HG03442 (cell line): ENCODE data around the gene ARHGAP26.
A peak's percentile ranks its signal among the peaks of the same experiment; 100 is the strongest.

Source experiments
- ATAC-seq: cut with Tn5 transposase; IDR thresholded peaks from one replicate; pipeline ENCODE4 v1.9.1; 2021; ENCODE audit warnings: mild to moderate bottlenecking, moderate library complexity; ENCODE audit not compliant: unreplicated experiment

ARHGAP26 gene

DNA sequence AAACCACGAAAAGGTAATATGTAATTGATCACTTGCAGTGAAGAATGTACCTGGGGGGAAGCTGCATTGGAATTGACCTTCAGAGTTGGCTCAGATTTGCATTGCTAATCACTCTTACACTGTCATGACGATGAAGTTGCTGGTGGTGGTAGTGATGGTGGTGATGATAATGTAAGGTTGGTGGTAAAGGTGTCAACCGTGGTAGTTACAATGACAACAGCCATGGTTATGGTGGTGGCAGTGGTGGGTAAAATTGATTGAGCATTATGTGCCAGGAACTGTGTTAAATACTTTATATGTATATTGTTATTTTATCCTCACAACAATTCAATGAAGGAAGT, 350.9 kb downstream of the ARHGAP26 start:
- no peak for ATAC-seq

DNA sequence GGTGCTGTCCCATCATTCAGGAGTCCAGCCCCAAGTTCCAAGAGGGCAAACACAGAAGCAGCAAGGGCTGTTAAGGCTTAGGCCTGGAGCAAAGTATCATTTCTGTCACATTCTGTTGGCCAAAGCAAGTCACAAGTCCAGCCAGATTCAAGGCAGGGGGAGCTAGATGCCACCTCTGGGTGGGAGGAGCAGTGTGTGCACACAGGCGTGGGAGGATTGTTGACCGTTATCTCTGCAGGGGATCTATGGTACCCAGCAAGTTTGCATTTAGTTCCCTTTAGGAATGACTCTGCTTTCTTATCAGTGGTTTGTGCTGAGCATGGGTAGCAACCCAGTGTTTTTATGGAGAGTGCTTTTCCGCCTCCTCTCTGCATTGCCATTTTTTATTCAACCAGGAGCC, 354.4 kb downstream of the ARHGAP26 start:
- peak; percentile 63 for ATAC-seq

DNA sequence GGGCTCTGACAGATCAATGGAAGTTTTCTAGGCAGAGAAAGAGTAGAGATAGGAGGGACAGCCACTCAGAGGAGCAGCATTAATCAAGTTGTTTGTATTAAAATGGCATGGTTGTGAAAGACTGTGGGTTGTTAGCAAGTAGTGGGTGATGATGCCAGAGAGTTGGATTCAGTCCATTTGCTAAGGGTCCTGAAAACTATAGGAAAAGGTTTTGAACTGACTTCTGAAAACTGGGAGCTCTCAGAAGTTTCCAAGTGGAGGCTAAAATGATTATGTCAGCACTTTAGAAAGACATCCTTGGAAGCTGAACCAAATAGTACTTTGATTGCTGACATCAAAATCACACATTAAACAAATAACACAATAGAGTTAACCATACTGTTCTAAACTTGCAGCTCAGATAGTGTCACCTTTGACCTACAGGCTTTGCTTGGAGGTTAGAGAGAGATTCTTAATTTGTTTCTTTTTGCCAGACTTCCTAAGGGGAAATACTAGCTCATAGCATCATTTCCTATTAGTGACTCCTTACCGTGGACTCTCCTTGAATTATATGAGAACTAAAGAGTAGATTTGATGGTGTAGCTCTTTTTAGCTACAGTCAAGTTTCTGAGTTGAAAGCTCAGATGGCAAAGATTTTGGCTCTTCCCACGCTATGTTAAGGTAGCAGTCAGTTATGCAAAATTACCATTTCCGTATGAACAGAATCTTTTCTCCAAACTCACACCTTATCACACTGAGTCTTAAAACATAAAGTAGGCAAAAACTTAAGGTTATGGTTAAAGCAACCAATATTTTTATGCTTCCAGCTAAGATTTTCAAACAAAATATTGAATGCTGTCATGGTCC, 356.2 kb downstream of the ARHGAP26 start:
- ATAC-seq = no peak

DNA sequence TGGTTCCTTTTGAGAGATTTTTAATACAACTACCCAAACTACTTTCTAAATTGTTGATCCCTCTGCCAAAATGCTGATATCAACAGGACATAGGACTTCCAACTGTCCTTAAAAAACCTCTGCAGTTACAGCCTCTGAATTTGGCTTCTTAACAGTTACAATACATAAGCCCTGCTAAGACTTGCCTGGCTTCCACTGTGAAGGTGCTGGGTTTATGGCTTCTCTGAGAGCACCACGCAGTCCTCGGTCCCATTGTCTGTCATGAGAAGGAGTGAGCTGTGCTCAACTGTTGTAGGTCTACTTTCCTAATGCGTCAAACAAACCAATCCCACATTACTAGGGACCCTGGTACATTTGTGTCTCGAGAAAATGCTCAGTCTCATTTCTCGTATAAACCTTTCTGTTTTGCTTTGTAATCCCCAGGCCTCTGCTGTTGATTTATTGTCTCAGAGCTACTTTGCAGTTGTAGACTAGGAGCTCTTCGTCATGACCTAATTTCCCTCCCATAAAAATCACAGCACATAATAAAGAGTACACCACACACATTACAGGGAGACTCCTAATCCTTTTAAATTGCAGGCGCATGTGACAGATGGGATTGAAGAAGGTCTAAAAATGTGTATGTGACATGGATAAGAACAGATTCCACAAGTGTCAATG, 358.4 kb downstream of the ARHGAP26 start:
- ATAC-seq = no peak

DNA sequence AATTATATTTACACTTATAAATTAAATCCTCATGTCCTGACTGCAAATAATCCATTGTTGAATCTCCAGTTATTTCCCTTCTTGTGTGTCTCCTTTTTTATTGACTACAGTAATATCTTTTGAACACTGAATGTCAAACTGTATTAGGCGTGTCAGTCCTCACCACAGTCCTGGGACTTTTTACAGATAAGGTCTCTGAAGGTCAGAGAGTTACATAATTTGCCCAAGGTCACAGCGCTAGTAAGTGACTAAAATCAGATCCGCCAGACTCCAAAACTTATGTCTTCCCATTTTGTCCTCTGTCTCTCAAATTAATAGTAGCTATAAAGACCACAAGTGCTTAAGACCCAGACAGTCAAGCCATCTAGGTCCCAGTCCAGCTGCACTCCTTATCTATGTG, 359.0 kb downstream of the ARHGAP26 start:
- no peak for ATAC-seq

DNA sequence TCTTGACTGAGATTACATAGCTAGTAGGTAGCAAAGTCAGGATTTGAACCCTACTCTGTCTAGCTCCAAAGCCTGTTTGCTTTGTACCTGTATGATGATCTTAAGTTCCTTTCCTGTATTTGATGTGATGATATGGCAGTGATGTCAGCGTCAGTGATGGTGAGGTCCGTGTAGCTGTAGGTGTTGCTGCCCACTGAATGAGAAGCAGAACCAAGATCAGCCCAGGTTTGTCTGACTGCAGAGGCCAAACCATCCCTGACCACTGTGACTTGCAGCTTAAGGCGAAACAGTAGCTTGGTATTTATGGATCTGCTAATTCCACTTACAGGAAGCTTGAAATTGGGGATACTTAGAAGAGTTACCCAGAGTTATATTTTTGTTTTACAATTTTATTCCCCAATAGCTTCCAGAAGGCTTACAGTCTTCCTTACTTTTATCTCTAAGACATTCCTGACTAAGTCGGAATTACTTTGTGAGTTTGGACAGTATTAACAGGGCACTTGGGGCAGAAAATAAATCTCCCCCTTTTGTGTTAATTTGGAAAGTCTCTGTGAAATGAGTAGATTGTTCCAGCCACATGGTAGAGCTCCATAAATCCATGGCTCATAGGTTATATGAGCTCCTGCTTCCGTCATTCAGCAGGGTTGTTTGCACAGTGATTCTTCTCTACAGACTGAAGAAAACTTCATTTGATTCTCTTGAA, 359.9 kb downstream of the ARHGAP26 start:
- no peak for ATAC-seq

DNA sequence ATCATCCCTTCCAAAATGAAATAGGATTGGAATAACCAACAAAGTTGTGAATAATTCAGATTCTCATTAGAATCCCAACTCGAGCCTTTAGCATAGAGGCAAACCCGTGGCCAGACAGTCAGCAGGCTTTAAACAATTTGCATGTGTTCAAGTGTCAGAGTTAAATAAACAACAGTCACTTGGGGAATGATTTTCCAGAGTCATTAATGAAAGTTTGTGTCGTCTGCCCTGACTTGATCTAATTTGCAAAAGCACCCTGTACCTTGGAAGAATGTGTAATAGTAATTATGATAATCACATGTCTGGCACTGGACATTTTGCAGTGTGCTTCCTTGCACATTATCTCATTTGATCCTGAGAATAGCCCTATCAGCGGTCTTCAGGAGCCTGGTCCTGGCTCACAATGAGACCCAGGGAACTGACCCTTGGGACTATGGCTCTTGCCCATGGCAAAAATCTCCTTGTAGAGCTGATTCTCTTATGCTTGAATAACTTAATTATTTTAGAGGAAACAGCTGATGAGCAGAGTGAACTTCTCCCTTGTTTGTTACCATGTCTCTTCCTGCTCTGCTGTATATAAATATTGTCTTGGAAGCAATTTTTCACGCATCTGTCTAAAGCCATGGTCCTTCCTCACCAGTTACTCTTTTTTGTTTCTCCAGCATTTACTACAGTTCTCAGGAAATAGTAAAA, 360.6 kb downstream of the ARHGAP26 start:
- no peak for ATAC-seq

DNA sequence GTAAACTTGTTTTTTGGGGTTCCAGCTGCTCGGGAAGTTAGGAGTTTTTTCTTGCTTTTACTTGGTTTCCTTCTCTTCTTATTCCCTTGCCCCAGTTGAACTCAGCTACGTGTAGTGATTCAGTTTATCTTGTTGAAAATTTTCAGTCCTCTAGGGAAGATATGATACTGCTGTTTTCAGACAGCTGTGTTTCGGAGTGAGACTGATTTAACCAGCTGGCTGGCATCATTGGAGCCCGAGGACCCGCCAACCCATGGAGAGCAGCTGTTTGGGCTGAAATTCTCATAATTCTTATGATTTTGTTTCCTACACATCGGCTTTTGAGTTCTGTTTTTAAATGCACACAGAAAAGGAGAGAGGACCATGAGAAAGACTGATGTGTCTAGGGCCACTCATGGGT, 361.8 kb downstream of the ARHGAP26 start:
- no peak for ATAC-seq

DNA sequence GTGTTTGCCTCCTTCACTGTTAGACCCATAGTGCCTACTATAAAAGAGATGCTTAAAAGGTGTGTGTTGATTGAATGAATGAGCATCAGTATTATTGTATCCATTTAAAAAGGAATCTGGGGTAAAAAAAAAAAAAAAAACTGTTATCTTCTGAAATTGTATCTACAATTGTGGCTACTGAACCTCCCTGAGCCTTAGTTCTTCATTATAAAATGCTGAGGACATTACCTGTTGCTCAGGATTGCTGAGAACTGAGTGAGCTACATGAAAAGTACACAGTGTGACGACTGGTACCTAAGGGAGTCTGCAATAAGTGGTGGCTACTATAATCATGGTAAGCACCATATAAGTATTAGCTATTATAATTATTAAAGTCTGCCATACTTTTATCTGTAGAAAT, 362.6 kb downstream of the ARHGAP26 start:
- ATAC-seq = no peak

DNA sequence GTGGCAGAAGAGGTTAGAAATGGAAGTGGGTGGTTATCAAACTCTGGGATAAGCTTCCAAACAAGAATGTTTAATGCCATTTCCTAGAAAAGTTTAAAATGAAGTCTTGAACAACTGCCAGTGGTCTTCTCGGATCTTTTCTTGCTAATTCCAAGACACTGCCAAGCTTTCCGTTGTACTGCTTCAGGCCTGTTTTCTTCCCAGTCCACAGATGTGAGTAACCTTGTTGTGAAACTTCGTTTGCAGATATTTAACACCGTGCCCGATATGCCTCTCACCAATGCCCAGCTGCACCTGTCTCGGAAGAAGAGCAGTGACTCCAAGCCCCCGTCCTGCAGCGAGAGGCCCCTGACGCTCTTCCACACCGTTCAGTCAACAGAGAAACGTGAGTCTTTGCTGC, 363.5 kb downstream of the ARHGAP26 start:
- no peak for ATAC-seq

DNA sequence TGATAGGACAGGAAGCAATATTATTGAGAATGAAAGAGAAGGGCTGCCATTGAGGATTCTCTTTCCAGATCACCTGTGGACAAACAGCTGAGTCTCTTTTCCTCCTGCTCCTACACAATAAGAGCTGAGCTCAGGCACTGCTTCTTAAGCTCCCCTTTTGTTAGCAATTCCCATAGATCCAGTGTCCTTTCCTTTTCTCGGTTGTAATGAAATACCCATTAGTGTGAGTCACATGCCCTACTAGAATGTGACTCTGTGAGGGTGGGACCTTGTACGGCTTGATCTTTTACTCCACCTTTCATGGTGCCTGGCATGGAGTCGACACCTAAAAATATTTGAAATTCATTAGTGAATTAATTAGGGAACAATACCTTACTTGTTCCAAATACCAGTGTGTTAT, 364.1 kb downstream of the ARHGAP26 start:
- no peak for ATAC-seq

DNA sequence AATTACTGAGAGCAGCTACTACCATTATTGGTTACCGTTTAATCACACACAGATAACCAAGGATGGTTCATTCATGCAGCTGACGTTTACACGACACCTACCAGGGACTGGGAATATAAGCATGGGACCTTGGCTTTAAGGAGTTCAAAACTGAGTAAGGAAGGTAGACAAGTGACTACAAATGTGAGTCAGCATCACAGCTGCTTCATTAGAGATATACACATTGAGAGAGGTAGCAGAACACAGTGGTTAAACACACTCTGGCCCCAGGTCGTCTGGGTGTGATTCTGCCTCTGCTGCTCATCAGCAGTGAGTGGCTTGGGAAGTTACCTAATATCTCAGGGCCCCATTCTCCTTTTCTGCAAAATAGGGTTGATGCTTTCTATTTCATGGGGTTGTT, 364.7 kb downstream of the ARHGAP26 start:
- peak; percentile 95 for ATAC-seq

DNA sequence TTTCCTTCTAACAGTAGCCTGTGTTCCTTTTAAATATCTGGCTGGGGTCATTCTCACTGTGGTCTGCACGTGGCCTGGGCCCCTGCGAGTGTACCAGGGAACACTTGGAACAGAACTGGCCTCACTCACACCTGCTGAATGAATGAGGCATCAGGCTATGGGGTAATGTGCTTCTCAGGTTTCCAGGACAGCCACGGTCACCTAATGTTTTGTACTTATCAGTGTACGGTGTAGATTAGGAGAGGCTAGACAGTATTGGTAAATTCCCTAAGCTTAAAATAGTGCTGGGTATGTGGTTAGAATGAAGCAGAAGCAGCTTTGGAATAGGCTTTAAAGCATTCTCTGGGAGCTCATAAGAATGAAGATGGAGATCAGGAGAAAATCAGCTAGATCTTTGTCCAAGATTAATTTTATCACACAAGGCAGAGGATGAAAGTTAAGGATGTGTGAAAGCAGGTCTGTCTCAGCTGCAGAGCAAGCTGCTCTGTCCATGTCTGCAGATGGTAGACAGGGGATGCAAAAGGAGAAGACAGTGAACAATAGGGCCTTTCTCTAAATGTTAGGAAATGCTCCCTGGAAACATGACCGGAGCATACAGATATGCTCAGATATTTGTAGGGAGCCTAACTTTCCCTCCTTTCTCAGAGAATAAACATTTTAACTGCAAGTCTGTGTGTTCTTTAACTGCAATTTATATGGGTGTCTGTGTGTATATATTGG, 365.8 kb downstream of the ARHGAP26 start:
- no peak for ATAC-seq

DNA sequence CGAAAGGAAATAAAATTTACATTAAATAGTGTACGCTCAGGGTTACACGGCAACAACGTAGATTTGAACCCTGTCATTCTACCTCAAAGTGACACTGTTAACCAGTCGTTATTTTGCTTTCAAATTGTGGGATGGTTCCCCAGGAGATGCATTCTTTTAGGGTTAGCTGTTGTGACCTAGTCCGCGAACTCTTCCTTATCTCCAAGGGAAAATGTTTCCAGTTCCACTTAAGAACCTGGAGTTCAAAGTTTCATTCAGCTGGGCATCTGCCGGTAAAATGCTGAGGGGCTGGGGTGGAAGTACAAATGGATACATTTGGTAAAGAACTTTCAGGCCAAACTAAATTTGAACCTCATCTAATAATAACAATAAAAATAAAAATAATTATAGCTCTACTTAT, 368.7 kb downstream of the ARHGAP26 start:
- no peak for ATAC-seq

DNA sequence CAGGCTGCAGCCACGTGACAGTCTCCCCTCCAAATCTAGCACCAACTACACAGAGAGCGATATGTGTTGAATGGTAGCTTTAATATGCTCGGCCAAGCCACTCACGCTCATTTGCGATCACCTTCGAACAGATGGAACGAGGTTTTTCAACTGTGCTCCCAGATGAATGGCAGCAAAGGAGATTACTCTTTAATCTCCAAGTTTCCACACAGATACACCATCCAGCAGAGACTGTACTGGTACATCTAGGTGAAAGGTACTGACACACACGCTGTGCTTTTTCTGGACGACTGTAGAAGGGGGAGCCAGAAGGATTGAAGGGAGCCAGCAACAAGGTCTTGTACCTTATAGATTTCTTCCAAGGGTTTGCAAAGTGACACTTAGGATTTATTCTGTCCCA, 369.4 kb downstream of the ARHGAP26 start:
- ATAC-seq = no peak

DNA sequence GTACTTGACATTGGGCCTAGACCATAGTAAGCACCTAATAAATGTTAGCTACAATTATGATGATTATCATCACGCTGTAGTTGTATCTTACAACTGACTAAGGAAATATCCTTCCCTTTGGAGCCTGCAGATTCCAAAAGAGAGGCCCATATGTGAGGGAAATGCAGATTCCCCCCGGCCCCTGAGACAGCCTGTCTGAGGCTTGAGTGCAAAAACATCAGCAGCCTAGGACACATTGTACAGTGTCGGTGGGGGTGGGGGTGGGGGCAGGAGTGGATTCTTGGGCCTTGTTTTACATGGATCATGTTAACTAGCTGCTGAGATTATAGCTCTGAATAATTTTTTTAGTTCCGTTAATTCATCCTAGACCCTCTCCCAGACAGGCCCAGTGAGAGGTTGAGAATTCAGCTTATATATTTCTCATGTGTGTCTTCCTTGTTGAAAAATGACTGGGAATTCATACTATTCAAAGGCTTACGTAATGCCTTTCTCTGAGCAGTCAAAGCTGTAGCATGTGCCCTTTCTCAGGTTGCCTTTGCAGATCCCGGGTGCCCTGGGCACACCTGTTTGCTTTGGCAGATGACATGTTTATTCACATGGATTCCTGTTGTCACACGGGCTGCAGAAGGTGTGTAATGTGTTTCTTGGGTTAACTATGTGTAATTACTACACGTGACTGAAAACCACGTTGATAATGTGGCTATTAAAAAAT, 370.5 kb downstream of the ARHGAP26 start:
- no peak for ATAC-seq

DNA sequence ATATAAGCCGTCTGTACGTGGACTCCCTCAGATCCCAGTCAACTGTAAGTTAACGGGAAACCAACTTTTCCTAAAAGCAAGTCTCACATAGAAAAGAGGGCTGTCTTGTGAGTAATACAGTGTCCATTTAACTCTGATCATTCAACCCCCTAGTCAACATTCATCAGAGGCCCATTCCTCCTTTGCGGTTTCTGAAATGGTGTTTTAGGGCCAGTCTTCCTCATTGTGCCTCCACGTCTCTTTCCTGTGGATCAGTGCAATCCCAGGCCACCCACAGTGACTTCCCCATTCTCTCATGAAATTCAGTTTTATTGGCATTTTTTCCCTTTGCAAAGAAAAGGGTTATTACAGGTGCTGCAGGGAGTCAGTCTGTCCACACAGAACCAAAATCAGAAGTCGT, 371.5 kb downstream of the ARHGAP26 start:
- no peak for ATAC-seq

DNA sequence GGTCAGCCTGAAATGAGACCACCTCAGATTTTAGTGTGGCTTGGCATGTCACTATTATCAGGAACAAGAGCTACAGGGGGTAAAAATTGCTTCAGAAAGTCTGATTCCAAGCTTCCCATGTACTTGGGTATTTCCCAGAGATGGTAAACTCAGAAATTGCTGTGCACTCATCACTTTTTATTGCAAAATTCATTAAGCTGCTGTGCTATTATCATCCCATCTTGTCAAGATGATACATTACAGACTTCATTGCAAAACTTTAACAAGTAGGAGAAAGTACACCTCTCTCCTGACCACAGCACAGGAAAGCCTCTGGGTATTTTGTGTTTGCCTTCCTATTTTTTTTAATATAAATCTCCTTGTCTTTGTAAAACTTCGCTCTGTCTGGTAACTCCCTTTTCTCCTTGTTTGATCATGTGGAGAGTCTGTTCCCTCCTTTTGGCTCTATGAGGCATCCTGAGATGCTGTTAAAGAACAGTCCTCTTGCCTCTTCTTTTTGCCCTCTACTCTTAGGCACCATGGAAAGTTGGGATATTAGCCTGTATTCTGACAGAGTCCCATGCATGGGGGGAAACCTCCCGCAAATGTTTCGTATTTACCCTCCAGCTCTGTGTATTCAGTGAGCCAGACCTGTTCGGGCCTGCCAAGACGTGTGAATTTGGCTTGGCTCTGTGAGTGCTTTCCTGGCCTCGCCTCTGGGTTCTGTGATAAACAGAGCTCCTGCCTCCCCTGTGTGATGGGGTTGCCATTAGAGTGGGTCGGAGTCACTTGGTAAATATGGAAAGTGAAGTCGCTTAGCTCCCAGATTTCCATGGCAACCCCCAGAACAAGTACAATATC, 372.6 kb downstream of the ARHGAP26 start:
- no peak for ATAC-seq

DNA sequence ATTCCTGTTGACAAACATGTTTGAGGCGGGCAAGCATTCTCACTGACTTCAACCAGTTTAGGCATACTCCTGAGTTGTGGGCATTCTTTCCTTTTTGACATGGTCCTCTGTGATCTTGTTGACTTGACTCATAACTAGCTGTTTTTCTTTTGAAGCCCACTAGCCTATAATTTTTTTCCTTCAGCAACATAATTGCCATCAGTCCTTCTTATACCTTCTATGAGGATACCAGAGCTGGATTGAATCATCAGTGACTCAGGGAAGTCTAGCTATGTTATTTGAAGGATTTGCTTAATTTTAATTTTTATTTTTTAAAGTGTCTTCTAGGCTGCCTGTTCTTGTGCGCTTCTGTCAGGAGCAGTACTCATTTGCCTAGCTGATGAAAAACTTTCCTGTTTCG, 373.8 kb downstream of the ARHGAP26 start:
- no peak for ATAC-seq
